Neural progenitor cell (in vitro differentiated cells): ENCODE data around the gene PRDM5. TPM values are rescaled to one million over a fixed set of nuclear protein-coding genes. Genes with fewer than 3 reads are reported as not detected.

Experiments used
- DNase-seq: peaks from one replicate; pipeline ENCODE4 v3.0.0-alpha.2; 2016; ENCODE audit warnings: low spot score
- H2AFZ ChIP-seq: fragments of 200-600 bp; sonication (generic); replicated peaks from 2 replicates; pipeline ENCODE4 v1.6.1; 2016; ENCODE audit warnings: antibody characterized with exemption
- H3F3A ChIP-seq: fragments of 200-600 bp; sonication (generic); 2 replicates; pipeline ENCODE4 v1.6.1; 2016; ENCODE audit warnings: antibody characterized with exemption, low read depth
- H3K27ac ChIP-seq: fragments of 200-600 bp; sonication (generic); 2 replicates; pipeline ENCODE4 v1.5.1; 2016; ENCODE audit warnings: mild to moderate bottlenecking
- H3K27me3 ChIP-seq: fragments of 200-600 bp; sonication (generic); 2 replicates; pipeline ENCODE4 v1.6.1; 2016; ENCODE audit warnings: mild to moderate bottlenecking, moderate library complexity
- H3K36me3 ChIP-seq: fragments of 200-600 bp; sonication (generic); 2 replicates; pipeline ENCODE4 v1.5.1; 2016
- H3K4me1 ChIP-seq: fragments of 200-600 bp; sonication (generic); 2 replicates; pipeline ENCODE4 v1.6.1; 2016; ENCODE audit warnings: mixed run types
- H3K4me2 ChIP-seq: fragments of 200-600 bp; sonication (generic); 2 replicates; pipeline ENCODE4 v1.6.1; 2016
- H3K4me3 ChIP-seq: fragments of 200-600 bp; sonication (generic); 2 replicates; pipeline ENCODE4 v1.5.1; 2016
- H3K79me2 ChIP-seq: fragments of 200-600 bp; sonication (generic); 2 replicates; pipeline ENCODE4 v1.6.1; 2016; ENCODE audit warnings: low read depth
- H3K9ac ChIP-seq: fragments of 200-600 bp; sonication (generic); 2 replicates; pipeline ENCODE4 v1.6.1; 2016
- H3K9me3 ChIP-seq: fragments of 200-600 bp; sonication (generic); 2 replicates; pipeline ENCODE4 v1.5.1; 2016; ENCODE audit warnings: low read depth
- H4K20me1 ChIP-seq: fragments of 200-600 bp; sonication (generic); 2 replicates; pipeline ENCODE4 v1.6.1; 2016; ENCODE audit warnings: low read depth
- H3K27ac Mint-ChIP-seq: 3 replicates; pipeline ENCODE4 v1.8.0; 2021; ENCODE audit warnings: mixed read lengths
- H3K27me3 Mint-ChIP-seq: 2 replicates; pipeline ENCODE4 v1.8.0; 2022; ENCODE audit warnings: low read depth, mild to moderate bottlenecking, inconsistent platforms, moderate library complexity, mixed read lengths; ENCODE audit not compliant: insufficient read depth
- H3K36me3 Mint-ChIP-seq: 3 replicates; pipeline ENCODE4 v1.8.0; 2021; ENCODE audit warnings: mixed read lengths
- H3K4me1 Mint-ChIP-seq: 3 replicates; pipeline ENCODE4 v1.8.0; 2021; ENCODE audit warnings: mixed read lengths
- H3K4me3 Mint-ChIP-seq: 3 replicates; pipeline ENCODE4 v1.8.0; 2021; ENCODE audit warnings: mild to moderate bottlenecking, moderate library complexity, mixed read lengths
- H3K9me3 Mint-ChIP-seq: 3 replicates; pipeline ENCODE4 v1.8.0; 2020; ENCODE audit warnings: mixed read lengths
- CTCF ChIP-seq: fragments of 200-600 bp; sonication (generic); IDR thresholded peaks from 2 replicates; pipeline ENCODE4 v1.5.1; 2017; ENCODE audit warnings: antibody characterized with exemption, mild to moderate bottlenecking
- EZH2 ChIP-seq: fragments of 200-600 bp; sonication (generic); IDR thresholded peaks from 2 replicates; pipeline ENCODE4 v1.6.1; 2017; ENCODE audit warnings: antibody characterized with exemption, mild to moderate bottlenecking, moderate library complexity
- EZH2phosphoT487 ChIP-seq: fragments of 200-600 bp; sonication (generic); IDR thresholded peaks from 2 replicates; pipeline ENCODE4 v1.6.1; 2017; ENCODE audit warnings: antibody characterized with exemption
- total RNA-seq: library from RNA; depleted of rRNA; stranded (reverse); fragments of >200 nt; gene quantifications from 2 replicates; pipeline ENCODE4 v1.2.3, GENCODE V29; 2015; ENCODE audit warnings: low replicate concordance

The PRDM5 gene
- total RNA-seq, 1 donor from 2014 or later: 51.7 TPM

- H3K9ac ChIP-seq: no peak overlapping the region
- no peak overlapping the region for H2AFZ ChIP-seq
- no peak overlapping the region for H3K4me3 ChIP-seq
- H4K20me1 ChIP-seq: no peaks in the 10 kb centered on the region
- Mint-ChIP-seq H3K4me3 (no peak overlapping the region), H3K27ac (no peak overlapping the region), H3K27me3 (no peaks in the 10 kb centered on the region), H3K9me3 (peaks cover 5% of the 10 kb centered on the region), H3K4me1 (peaks cover 3% of the 10 kb centered on the region), H3K36me3 (peaks cover 2% of the 10 kb centered on the region)
- H3F3A ChIP-seq: no peaks in the 10 kb centered on the region
- peaks cover 11% of the 10 kb centered on the region for H3K9me3 ChIP-seq
- H3K79me2 ChIP-seq: no peaks in the 10 kb centered on the region
- peaks cover 7% of the 10 kb centered on the region for H3K4me1 ChIP-seq
- DNase-seq: no peak
- TF ChIP-seq EZH2 (no peak), EZH2phosphoT487 (no peak), CTCF (no peak)
- H3K27me3 ChIP-seq: no peaks in the 10 kb centered on the region
- H3K36me3 ChIP-seq: peaks cover 4% of the 10 kb centered on the region
- no peak overlapping the region for H3K4me2 ChIP-seq
- no peak overlapping the region for H3K27ac ChIP-seq
These were observed 151.6 kb downstream of the PRDM5 start for GRCh38 chr4:120770897-120771296.

GRCh38 chr4:120769227-120769626 lies 153.3 kb downstream of the PRDM5 start:
- Histone ChIP-seq H2AFZ (no peak overlapping the region), H3K4me2 (no peak overlapping the region)
- no peak overlapping the region for H3K27ac Mint-ChIP-seq

GRCh38 chr4:120765260-120765680 lies 157.3 kb downstream of the PRDM5 start:
- peaks cover 3% of the 10 kb centered on the region for H3K4me1 Mint-ChIP-seq
- Histone ChIP-seq H3K4me3 (no peak overlapping the region), H3K9me3 (no peaks in the 10 kb centered on the region), H3F3A (no peaks in the 10 kb centered on the region), H3K4me2 (no peak overlapping the region), H4K20me1 (no peaks in the 10 kb centered on the region), H3K79me2 (no peaks in the 10 kb centered on the region), H3K27ac (no peak overlapping the region), H2AFZ (no peak overlapping the region), H3K4me1 (peaks cover 7% of the 10 kb centered on the region), H3K27me3 (no peaks in the 10 kb centered on the region), H3K36me3 (no peaks in the 10 kb centered on the region), H3K9ac (no peak overlapping the region)
- peaks cover 2% of the 10 kb centered on the region for H3K36me3 Mint-ChIP-seq
- DNase-seq: no peak
- TF ChIP-seq EZH2phosphoT487 (no peak), EZH2 (no peak), CTCF (no peak)
- H3K9me3 Mint-ChIP-seq: peaks cover 5% of the 10 kb centered on the region
- no peaks in the 10 kb centered on the region for H3K27me3 Mint-ChIP-seq
- H3K27ac Mint-ChIP-seq: no peak overlapping the region
- no peak overlapping the region for H3K4me3 Mint-ChIP-seq

More at GRCh38 chr4:120769227-120769626, 153.3 kb downstream of the PRDM5 start:
- Histone ChIP-seq H3K4me3 (no peak overlapping the region), H3K4me1 (peaks cover 7% of the 10 kb centered on the region), H4K20me1 (no peaks in the 10 kb centered on the region), H3K9me3 (peaks cover 11% of the 10 kb centered on the region), H3F3A (no peaks in the 10 kb centered on the region), H3K27me3 (no peaks in the 10 kb centered on the region), H3K79me2 (no peaks in the 10 kb centered on the region), H3K36me3 (peaks cover 4% of the 10 kb centered on the region), H3K27ac (peak overlapping the region; percentile 44), H3K9ac (no peak overlapping the region)
- H3K4me3 Mint-ChIP-seq: no peak overlapping the region
- TF ChIP-seq CTCF: no peak
- no peak for TF ChIP-seq EZH2
- no peak for TF ChIP-seq EZH2phosphoT487
- H3K4me1 Mint-ChIP-seq: peaks cover 3% of the 10 kb centered on the region
- no peaks in the 10 kb centered on the region for H3K27me3 Mint-ChIP-seq
- DNase-seq: peak; percentile 34
- peaks cover 2% of the 10 kb centered on the region for H3K36me3 Mint-ChIP-seq
- H3K9me3 Mint-ChIP-seq: peaks cover 5% of the 10 kb centered on the region
